Mesenchymal stem cell (in vitro differentiated cells and primary cell): ENCODE results near the gene OR5A1.
"Not testable (repeated sequence)": the region's sequence is repeated elsewhere in the genome, so short reads cannot be mapped to it uniquely, and the experiment has no call there.

Experiments used
- DNase-seq: peaks from one replicate; pipeline ENCODE4 v3.0.0-alpha.2; 2013
- H2AFZ ChIP-seq: one replicate; pipeline ENCODE4 v1.6.1; 2013; ENCODE audit warnings: low read depth, mild to moderate bottlenecking, control low read depth, inconsistent platforms, low read length, moderate library complexity
- H2AK5ac ChIP-seq: 2 replicates; pipeline ENCODE4 v1.6.1; 2013; ENCODE audit warnings: low read length, moderate library complexity, mild to moderate bottlenecking, inconsistent platforms; ENCODE audit not compliant: severe bottlenecking
- H2BK120ac ChIP-seq: one replicate; pipeline ENCODE4 v1.6.1; 2013; ENCODE audit warnings: low read depth, mild to moderate bottlenecking, inconsistent platforms, low read length, moderate library complexity
- H2BK12ac ChIP-seq, 2 experiments: one replicate each; pipeline ENCODE4 v1.6.1; 2013; ENCODE audit warnings: inconsistent platforms in 2 of 2, low read length in 2 of 2, mild to moderate bottlenecking in 2 of 2, moderate library complexity in 2 of 2, control low read depth in 1 of 2
- H2BK15ac ChIP-seq: one replicate; pipeline ENCODE4 v1.6.1; 2013; ENCODE audit warnings: mild to moderate bottlenecking, low read depth, inconsistent platforms; ENCODE audit not compliant: poor library complexity, severe bottlenecking
- H2BK5ac ChIP-seq: 2 replicates; pipeline ENCODE4 v1.6.1; 2013; ENCODE audit warnings: low read depth, mild to moderate bottlenecking, low read length, control low read depth, inconsistent platforms; ENCODE audit not compliant: poor library complexity, severe bottlenecking
- H3K14ac ChIP-seq, 2 experiments: one replicate each; pipeline ENCODE4 v1.6.1; 2013; ENCODE audit warnings: inconsistent platforms in 2 of 2, low read length in 2 of 2, control low read depth in 1 of 2, mild to moderate bottlenecking in 1 of 2, moderate library complexity in 1 of 2
- H3K18ac ChIP-seq, 2 experiments: one replicate each; pipeline ENCODE4 v1.6.1; 2013; ENCODE audit warnings: inconsistent platforms in 2 of 2, low read length in 2 of 2, control low read depth in 1 of 2, low read depth in 1 of 2, mild to moderate bottlenecking in 1 of 2
- H3K23ac ChIP-seq, 2 experiments: one replicate each; pipeline ENCODE4 v1.6.1; 2013; ENCODE audit warnings: inconsistent platforms in 2 of 2, low read length in 2 of 2, mild to moderate bottlenecking in 2 of 2, moderate library complexity in 2 of 2, control low read depth in 1 of 2
- H3K27ac ChIP-seq: 2 replicates; pipeline ENCODE4 v1.5.1; 2013; ENCODE audit warnings: mild to moderate bottlenecking, moderate library complexity, low read length, control low read depth, inconsistent platforms; ENCODE audit not compliant: poor library complexity, severe bottlenecking
- H3K27me3 ChIP-seq, 2 experiments: 2 replicates each; pipeline versions ENCODE4 v1.6.1 to v1.7.0; 2013; ENCODE audit warnings: low read length in 2 of 2, mild to moderate bottlenecking in 2 of 2, moderate library complexity in 2 of 2, control low read depth in 1 of 2, inconsistent platforms in 1 of 2; ENCODE audit not compliant: control insufficient read depth in 1 of 2, insufficient read depth in 1 of 2
- H3K36me3 ChIP-seq, 2 experiments: 2 replicates each; pipeline versions ENCODE4 v1.6.1 to v1.7.0; 2013; ENCODE audit warnings: low read length in 2 of 2, control low read depth in 1 of 2, inconsistent platforms in 1 of 2, low read depth in 1 of 2, mild to moderate bottlenecking in 1 of 2; ENCODE audit not compliant: insufficient read depth in 2 of 2, control insufficient read depth in 1 of 2
- H3K4ac ChIP-seq, 2 experiments: one replicate each; pipeline ENCODE4 v1.6.1; 2013; ENCODE audit warnings: inconsistent platforms in 2 of 2, low read length in 2 of 2, mild to moderate bottlenecking in 2 of 2, moderate library complexity in 2 of 2, control low read depth in 1 of 2, low read depth in 1 of 2
- H3K4me1 ChIP-seq: 2 replicates; pipeline ENCODE4 v1.6.1; 2013; ENCODE audit warnings: low read depth, low read length, control low read depth; ENCODE audit not compliant: control insufficient read depth, insufficient read depth
- H3K4me2 ChIP-seq: 2 replicates; pipeline ENCODE4 v1.6.1; 2013; ENCODE audit warnings: low read length, mild to moderate bottlenecking, inconsistent platforms; ENCODE audit not compliant: poor library complexity, severe bottlenecking
- H3K4me3 ChIP-seq, 2 experiments: 2 replicates each; pipeline versions ENCODE4 v1.5.1 to v1.7.0; 2013; ENCODE audit warnings: low read length in 2 of 2, mild to moderate bottlenecking in 2 of 2, control low read depth in 1 of 2, low read depth in 1 of 2; ENCODE audit not compliant: insufficient read depth in 1 of 2
- H3K79me1 ChIP-seq: replicated peaks from 2 replicates; pipeline ENCODE4 v1.6.1; 2013; ENCODE audit warnings: mild to moderate bottlenecking, control low read depth, low read length, inconsistent platforms; ENCODE audit not compliant: poor library complexity, severe bottlenecking
- H3K9ac ChIP-seq: 2 replicates; pipeline ENCODE4 v1.7.0; 2013; ENCODE audit warnings: mild to moderate bottlenecking, low read length, moderate library complexity
- H3K9me3 ChIP-seq: 2 replicates; pipeline ENCODE4 v1.7.0; 2013; ENCODE audit warnings: mild to moderate bottlenecking, low read length; ENCODE audit not compliant: control insufficient read depth
- H4K8ac ChIP-seq: one replicate; pipeline ENCODE4 v1.6.1; 2013; ENCODE audit warnings: inconsistent platforms, mild to moderate bottlenecking, low read length, moderate library complexity
- H4K91ac ChIP-seq: one replicate; pipeline ENCODE4 v1.6.1; 2013; ENCODE audit warnings: mild to moderate bottlenecking, low read length, inconsistent platforms
- WGBS: methylation state at CpG from one replicate; pipeline ENCODE4 v1.1.7; 2013; ENCODE audit warnings: mixed read lengths; 5-methylcytosine and 5-hydroxymethylcytosine counted together

OR5A1 gene

DNA sequence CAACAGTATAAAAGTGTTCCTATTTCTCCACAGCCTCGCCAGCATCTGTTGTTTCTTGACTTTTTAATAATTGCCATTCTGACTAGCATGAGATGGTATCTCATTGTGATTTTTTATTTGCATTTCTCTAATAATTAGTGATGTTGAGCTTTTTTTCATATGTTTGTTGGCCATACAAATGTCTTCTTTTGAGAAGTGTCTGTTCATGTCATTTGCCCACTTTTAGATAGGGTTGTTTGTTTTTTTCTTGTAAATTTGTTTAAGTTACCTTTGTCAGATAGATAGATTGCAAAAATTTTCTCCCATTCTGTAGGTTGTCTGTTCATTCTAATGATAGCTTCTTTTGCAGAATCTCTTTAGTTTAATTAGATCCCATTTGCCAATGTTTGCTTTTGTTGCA lies 9.4 kb downstream of the OR5A1 start:
- H3K4me1 ChIP-seq, H3K79me1 ChIP-seq, H3K4ac ChIP-seq, H3K23ac ChIP-seq, H2AK5ac ChIP-seq, H3K36me3 ChIP-seq, DNase-seq, H4K91ac ChIP-seq, H2BK5ac ChIP-seq, H2BK120ac ChIP-seq, H3K14ac ChIP-seq, H3K4me3 ChIP-seq, H3K27me3 ChIP-seq, H2AFZ ChIP-seq, H3K18ac ChIP-seq, H3K9me3 ChIP-seq, H2BK15ac ChIP-seq, H4K8ac ChIP-seq, H2BK12ac ChIP-seq, H3K4me2 ChIP-seq, H3K9ac ChIP-seq, H3K27ac ChIP-seq: not testable (repeated sequence)
- WGBS = no CpG with 5 or more reads among the region's 1 CpG

DNA sequence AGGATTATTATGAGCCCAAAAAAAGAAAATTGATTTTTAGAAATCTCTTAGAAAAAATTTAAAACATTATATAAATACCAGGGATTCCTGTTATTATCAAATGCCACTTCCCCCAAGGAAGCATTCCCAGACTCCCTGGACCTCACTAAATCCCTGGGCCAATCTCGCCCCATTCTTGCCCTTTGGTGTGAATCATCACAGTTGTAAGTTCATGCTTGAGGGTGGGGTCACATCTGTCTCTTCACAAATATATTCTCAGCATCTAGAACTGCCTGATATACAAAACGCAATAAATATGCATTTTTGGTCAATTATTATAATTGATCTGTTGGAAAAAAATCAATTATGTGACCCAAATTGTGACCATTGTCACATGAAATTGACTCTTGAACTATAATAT lies 12.2 kb downstream of the OR5A1 start:
- peaks cover 4% of the 10 kb centered on the region for H3K9me3 ChIP-seq
- H3K27me3 ChIP-seq = no peaks in the 10 kb centered on the region
- no peak overlapping the region for H3K27ac ChIP-seq
- no peaks in the 10 kb centered on the region for H3K4me1 ChIP-seq
- no peaks in the 10 kb centered on the region for H3K79me1 ChIP-seq
- no peak overlapping the region for H3K4ac ChIP-seq
- H4K8ac ChIP-seq = no peak overlapping the region
- no peak overlapping the region for H3K18ac ChIP-seq
- no peak overlapping the region for H3K4me3 ChIP-seq
- no peak overlapping the region for H2AK5ac ChIP-seq
- H3K9ac ChIP-seq = no peak overlapping the region
- H2BK5ac ChIP-seq = no peak overlapping the region
- H2AFZ ChIP-seq = no peak overlapping the region
- H2BK12ac ChIP-seq = no peak overlapping the region
- no peak overlapping the region for H2BK120ac ChIP-seq
- WGBS = 57% methylated on average over 1 of the region's 2 CpGs
- no peak overlapping the region for H2BK15ac ChIP-seq
- DNase-seq = no peak
- H3K23ac ChIP-seq = no peak overlapping the region
- no peak overlapping the region for H4K91ac ChIP-seq
- H3K4me2 ChIP-seq = no peak overlapping the region
- no peak overlapping the region for H3K14ac ChIP-seq
- H3K36me3 ChIP-seq = no peaks in the 10 kb centered on the region

DNA sequence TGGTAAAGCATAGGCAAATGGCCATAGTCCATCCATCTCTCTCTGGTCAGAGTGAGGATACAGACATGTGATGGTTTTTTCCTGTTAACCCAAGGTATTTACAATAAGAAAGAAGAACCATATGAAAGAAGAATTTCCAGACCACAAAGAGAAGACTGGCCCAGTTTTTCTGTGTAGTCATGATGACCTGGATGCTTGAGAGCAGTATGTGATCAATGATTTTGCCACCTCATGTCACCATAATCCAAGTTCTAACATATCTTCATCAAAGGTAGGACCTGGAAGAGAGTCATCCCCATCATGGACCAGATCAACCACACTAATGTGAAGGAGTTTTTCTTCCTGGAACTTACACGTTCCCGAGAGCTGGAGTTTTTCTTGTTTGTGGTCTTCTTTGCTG lies 20.4 kb downstream of the OR5A1 start, which contains the start of gene OR4D6:
Gene OR4D6 (plus strand): TSS at position 301 of the 400 bp plus-strand sequence. CDS start 0 bp downstream, at position 301.
- H3K27ac ChIP-seq = no peak within 1 kb of the TSS
- H3K4ac ChIP-seq = no peak within 1 kb of the TSS
- DNase-seq = no peak
- no peak within 1 kb of the TSS for H2BK12ac ChIP-seq
- no peak within 1 kb of the TSS for H4K91ac ChIP-seq
- no CpG with 5 or more reads among the region's 2 CpGs for WGBS
- H3K9me3 ChIP-seq = no peaks in the 10 kb centered on the region
- H3K79me1 ChIP-seq = no peaks in the 10 kb centered on the region
- no peak within 1 kb of the TSS for H3K23ac ChIP-seq
- H3K4me2 ChIP-seq = no peak within 1 kb of the TSS
- no peaks in the 10 kb centered on the region for H3K27me3 ChIP-seq
- H2BK120ac ChIP-seq = no peak within 1 kb of the TSS
- H2AK5ac ChIP-seq = no peak within 1 kb of the TSS
- H2BK15ac ChIP-seq = no peak within 1 kb of the TSS
- no peaks in the 10 kb centered on the region for H3K36me3 ChIP-seq
- no peak within 1 kb of the TSS for H2AFZ ChIP-seq
- H3K4me1 ChIP-seq = no peaks in the 10 kb centered on the region
- no peak within 1 kb of the TSS for H3K18ac ChIP-seq
- H3K14ac ChIP-seq = no peak within 1 kb of the TSS
- no peak within 1 kb of the TSS for H3K4me3 ChIP-seq
- no peak within 1 kb of the TSS for H4K8ac ChIP-seq
- no peak within 1 kb of the TSS for H3K9ac ChIP-seq
- no peak within 1 kb of the TSS for H2BK5ac ChIP-seq

DNA sequence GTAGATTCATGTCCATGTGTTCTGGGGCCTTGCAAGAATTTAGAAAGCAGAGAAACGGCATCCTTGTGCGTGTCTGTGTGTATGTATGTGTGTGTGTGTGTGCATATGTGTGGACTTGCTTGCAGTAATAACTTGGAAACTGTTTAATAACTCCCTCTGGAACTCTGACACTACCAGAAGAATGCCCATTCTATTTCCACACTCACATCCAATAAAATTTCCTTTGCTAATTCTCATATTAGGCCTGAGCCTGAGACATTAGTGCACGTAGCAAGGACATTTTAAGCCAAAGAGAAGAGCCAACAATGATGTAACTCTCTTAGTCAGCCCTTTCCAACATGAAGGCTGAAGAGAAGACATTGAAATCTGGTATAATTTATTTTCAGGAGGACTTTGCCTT lies 23.6 kb downstream of the OR5A1 start:
- no peak overlapping the region for H2BK5ac ChIP-seq
- no peak overlapping the region for H3K18ac ChIP-seq
- H3K23ac ChIP-seq = no peak overlapping the region
- no peak overlapping the region for H3K4ac ChIP-seq
- no peak overlapping the region for H4K91ac ChIP-seq
- H3K36me3 ChIP-seq = no peaks in the 10 kb centered on the region
- H3K9me3 ChIP-seq = no peaks in the 10 kb centered on the region
- H3K27ac ChIP-seq = no peak overlapping the region
- no peak overlapping the region for H2BK15ac ChIP-seq
- DNase-seq = no peak
- H4K8ac ChIP-seq = no peak overlapping the region
- no peak overlapping the region for H2BK12ac ChIP-seq
- no peak overlapping the region for H2BK120ac ChIP-seq
- no peak overlapping the region for H3K4me3 ChIP-seq
- no peaks in the 10 kb centered on the region for H3K79me1 ChIP-seq
- no peak overlapping the region for H3K9ac ChIP-seq
- no peak overlapping the region for H2AK5ac ChIP-seq
- no peaks in the 10 kb centered on the region for H3K4me1 ChIP-seq
- H2AFZ ChIP-seq = no peak overlapping the region
- no peaks in the 10 kb centered on the region for H3K27me3 ChIP-seq
- H3K4me2 ChIP-seq = no peak overlapping the region
- no peak overlapping the region for H3K14ac ChIP-seq
- 50% methylated on average over 1 of the region's 3 CpGs for WGBS
